ENCODE results near the gene DCD. TPM values are rescaled to one million over a fixed set of nuclear protein-coding genes. Genes with fewer than 3 reads are reported as not detected.

The DCD gene
- total RNA-seq, 1 donor from 2014 or later: not detected

DNA sequence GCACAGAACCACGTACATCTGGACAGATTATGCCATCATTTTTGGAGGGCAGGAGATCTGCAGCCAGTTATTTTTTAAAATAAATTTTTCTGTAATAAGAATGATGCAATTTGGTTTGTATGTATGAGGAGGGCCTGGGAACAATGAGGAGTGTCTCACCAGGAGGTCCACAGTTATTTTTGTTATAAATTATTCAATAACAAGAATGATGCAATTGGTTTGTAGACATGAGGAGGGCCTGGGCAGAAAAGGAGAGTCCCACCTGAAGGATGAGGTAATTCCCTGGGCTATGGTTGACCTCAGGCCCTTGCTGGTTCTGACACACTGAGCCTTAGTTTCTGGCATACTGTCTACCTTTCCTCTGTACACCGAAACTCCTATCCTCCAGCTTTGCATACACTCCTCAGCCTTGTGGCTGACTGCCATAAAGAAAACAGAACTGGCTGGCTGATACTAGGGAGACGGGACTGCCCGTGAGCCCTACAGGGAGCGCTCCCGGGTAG, 9.0 kb upstream of the DCD start:
- Mint-ChIP-seq H3K27ac (ENCODE audit: unreplicated experiment) (no peak overlapping the region), H3K27me3 (ENCODE audit: unreplicated experiment) (peaks cover 2% of the 10 kb centered on the region), H3K4me3 (ENCODE audit: unreplicated experiment) (no peak overlapping the region)

GRCh38 chr12:54654926-54655325, 6.8 kb upstream of the DCD start:
- TF ChIP-seq, protein P1, sequence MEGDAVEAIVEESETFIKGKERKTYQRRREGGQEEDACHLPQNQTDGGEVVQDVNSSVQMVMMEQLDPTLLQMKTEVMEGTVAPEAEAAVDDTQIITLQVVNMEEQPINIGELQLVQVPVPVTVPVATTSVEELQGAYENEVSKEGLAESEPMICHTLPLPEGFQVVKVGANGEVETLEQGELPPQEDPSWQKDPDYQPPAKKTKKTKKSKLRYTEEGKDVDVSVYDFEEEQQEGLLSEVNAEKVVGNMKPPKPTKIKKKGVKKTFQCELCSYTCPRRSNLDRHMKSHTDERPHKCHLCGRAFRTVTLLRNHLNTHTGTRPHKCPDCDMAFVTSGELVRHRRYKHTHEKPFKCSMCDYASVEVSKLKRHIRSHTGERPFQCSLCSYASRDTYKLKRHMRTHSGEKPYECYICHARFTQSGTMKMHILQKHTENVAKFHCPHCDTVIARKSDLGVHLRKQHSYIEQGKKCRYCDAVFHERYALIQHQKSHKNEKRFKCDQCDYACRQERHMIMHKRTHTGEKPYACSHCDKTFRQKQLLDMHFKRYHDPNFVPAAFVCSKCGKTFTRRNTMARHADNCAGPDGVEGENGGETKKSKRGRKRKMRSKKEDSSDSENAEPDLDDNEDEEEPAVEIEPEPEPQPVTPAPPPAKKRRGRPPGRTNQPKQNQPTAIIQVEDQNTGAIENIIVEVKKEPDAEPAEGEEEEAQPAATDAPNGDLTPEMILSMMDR (IDR thresholded peaks at IDR 0.05; ENCODE audit: partially characterized antibody, unreplicated experiment): no peak
- H3K27me3 Mint-ChIP-seq (ENCODE audit: unreplicated experiment): peaks cover 2% of the 10 kb centered on the region
- no peaks in the 10 kb centered on the region for H3K36me3 Mint-ChIP-seq (ENCODE audit: unreplicated experiment)
- no peak overlapping the region for H3K4me3 Mint-ChIP-seq (ENCODE audit: unreplicated experiment)
- DNase-seq: no peak
- H3K9me3 Mint-ChIP-seq (ENCODE audit: unreplicated experiment): peaks cover 5% of the 10 kb centered on the region
- H3K27ac Mint-ChIP-seq (ENCODE audit: unreplicated experiment): no peak overlapping the region
- peaks cover 9% of the 10 kb centered on the region for H3K4me1 Mint-ChIP-seq (ENCODE audit: low read depth, unreplicated experiment)

More for the DNA sequence above, 9.0 kb upstream of the DCD start:
- DNase-seq: no peak
- TF ChIP-seq, protein P1 (IDR thresholded peaks at IDR 0.05; ENCODE audit: partially characterized antibody, unreplicated experiment): no peak
- peaks cover 9% of the 10 kb centered on the region for H3K4me1 Mint-ChIP-seq (ENCODE audit: low read depth, unreplicated experiment)
- no peaks in the 10 kb centered on the region for H3K36me3 Mint-ChIP-seq (ENCODE audit: unreplicated experiment)
- H3K9me3 Mint-ChIP-seq (ENCODE audit: unreplicated experiment): peaks cover 5% of the 10 kb centered on the region

DNA sequence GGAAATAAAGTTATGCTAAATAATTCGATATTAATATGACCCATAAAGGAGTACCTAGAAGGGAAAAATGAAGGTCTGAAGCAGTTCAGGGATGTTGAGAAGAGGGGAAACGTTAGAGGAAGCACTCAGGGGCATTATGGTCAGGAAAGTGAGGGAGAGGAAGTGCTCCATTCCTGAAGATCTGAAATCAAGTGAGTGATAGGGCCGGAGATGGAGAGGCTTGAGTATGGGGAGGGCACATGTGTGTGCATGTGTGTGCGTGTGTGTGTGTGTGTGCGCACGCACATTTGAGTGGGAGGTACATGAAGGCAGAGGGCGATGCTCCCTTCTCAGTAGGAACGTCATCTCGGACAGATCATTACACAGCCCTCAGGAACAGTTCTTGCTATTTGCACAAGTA, 4.9 kb upstream of the DCD start:
- Mint-ChIP-seq H3K27ac (ENCODE audit: unreplicated experiment) (no peak overlapping the region), H3K4me3 (ENCODE audit: unreplicated experiment) (no peak overlapping the region), H3K36me3 (ENCODE audit: unreplicated experiment) (no peaks in the 10 kb centered on the region), H3K4me1 (ENCODE audit: low read depth, unreplicated experiment) (peaks cover 9% of the 10 kb centered on the region), H3K27me3 (ENCODE audit: unreplicated experiment) (peaks cover 2% of the 10 kb centered on the region), H3K9me3 (ENCODE audit: unreplicated experiment) (peaks cover 1% of the 10 kb centered on the region)
- DNase-seq: no peak
- TF ChIP-seq, protein P1 (IDR thresholded peaks at IDR 0.05; ENCODE audit: partially characterized antibody, unreplicated experiment): no peak

GRCh38 chr12:54650889-54651288, 2.7 kb upstream of the DCD start:
- TF ChIP-seq, protein P1 (IDR thresholded peaks at IDR 0.05; ENCODE audit: partially characterized antibody, unreplicated experiment): no peak
- peaks cover 1% of the 10 kb centered on the region for H3K9me3 Mint-ChIP-seq (ENCODE audit: unreplicated experiment)
- H3K36me3 Mint-ChIP-seq (ENCODE audit: unreplicated experiment): no peaks in the 10 kb centered on the region
- no peak for DNase-seq
- peaks cover 3% of the 10 kb centered on the region for H3K4me1 Mint-ChIP-seq (ENCODE audit: low read depth, unreplicated experiment)
- no peaks in the 10 kb centered on the region for H3K27me3 Mint-ChIP-seq (ENCODE audit: unreplicated experiment)
- no peak overlapping the region for H3K4me3 Mint-ChIP-seq (ENCODE audit: unreplicated experiment)
- H3K27ac Mint-ChIP-seq (ENCODE audit: unreplicated experiment): no peak overlapping the region

DNA sequence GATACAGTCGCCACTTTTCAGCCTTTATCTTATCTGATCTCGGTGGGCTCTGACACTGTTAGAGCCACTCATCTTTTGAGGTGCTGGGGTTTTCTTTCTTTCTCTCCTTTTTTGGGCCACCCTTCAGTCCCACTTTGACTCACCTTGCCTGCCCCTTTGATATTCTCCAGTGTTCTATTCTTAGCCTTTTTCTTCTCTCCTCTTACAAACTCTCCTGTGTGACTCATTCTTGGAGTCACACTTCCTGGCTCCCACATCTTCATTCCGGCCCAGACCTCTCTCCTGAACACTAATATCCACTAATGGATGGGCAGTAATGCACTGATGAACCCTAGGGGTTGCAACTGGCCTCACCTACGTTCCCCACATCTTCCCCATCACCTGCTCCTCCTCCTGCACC, 2.2 kb upstream of the DCD start:
- Mint-ChIP-seq H3K27ac (ENCODE audit: unreplicated experiment) (no peak overlapping the region), H3K4me3 (ENCODE audit: unreplicated experiment) (no peak overlapping the region), H3K36me3 (ENCODE audit: unreplicated experiment) (no peaks in the 10 kb centered on the region), H3K9me3 (ENCODE audit: unreplicated experiment) (peaks cover 1% of the 10 kb centered on the region), H3K27me3 (ENCODE audit: unreplicated experiment) (no peaks in the 10 kb centered on the region), H3K4me1 (ENCODE audit: low read depth, unreplicated experiment) (peaks cover 3% of the 10 kb centered on the region)
- TF ChIP-seq, protein P1 (IDR thresholded peaks at IDR 0.05; ENCODE audit: partially characterized antibody, unreplicated experiment): no peak
- DNase-seq: no peak

All from glutamatergic neuron (in vitro differentiated cells).